Uterus (tissue), 4 donors: Measurements from ENCODE around the gene GJD2. TPM values are rescaled to one million over a fixed set of nuclear protein-coding genes. Genes with fewer than 3 reads are reported as not detected.

ENCODE experiments used
- DNase-seq, 2 donors: peaks; one replicate each; pipeline ENCODE4 v3.0.0-alpha.2; 2019 to 2020
- H3K27ac ChIP-seq, 2 donors: fragments of 200-600 bp; sonication (generic); 1 replicate in 1 of 2; 2 replicates in 1 of 2; pipeline ENCODE4 v1.5.1; 2016 to 2018
- H3K27me3 ChIP-seq, 2 donors: fragments of 200-600 bp; sonication (generic); one replicate each; pipeline ENCODE4 v1.5.1; 2018 to 2019; ENCODE audit warnings: control low read depth in 1 of 2
- H3K36me3 ChIP-seq, 2 donors: fragments of 200-600 bp; sonication (generic); one replicate each; pipeline ENCODE4 v1.5.1; 2019; ENCODE audit warnings: control low read depth in 1 of 2
- H3K4me1 ChIP-seq, 2 donors: fragments of 200-600 bp; sonication (generic); one replicate each; pipeline ENCODE4 v1.5.1; 2018 to 2019; ENCODE audit warnings: control low read depth in 1 of 2
- H3K4me3 ChIP-seq, 2 donors: fragments of 200-600 bp; sonication (generic); 1 replicate in 1 of 2; 2 replicates in 1 of 2; pipeline ENCODE4 v1.5.1; 2018 to 2019; ENCODE audit warnings: mild to moderate bottlenecking in 1 of 2
- H3K9me3 ChIP-seq, 2 donors: fragments of 200-600 bp; sonication (generic); one replicate each; pipeline ENCODE4 v1.5.1; 2019; ENCODE audit warnings: control low read depth in 1 of 2
- CTCF ChIP-seq, 4 experiments: fragments of 200-600 bp in 2 of 4; fragments of 450-650 bp in 2 of 4; sonication (generic) in 2 of 4; IDR thresholded peaks; one replicate each; pipeline ENCODE4 v1.5.1; 2016 to 2019; ENCODE audit warnings: antibody characterized with exemption in 4 of 4, mild to moderate bottlenecking in 2 of 4, moderate library complexity in 1 of 4
- POLR2A ChIP-seq, 2 donors: fragments of 450-650 bp; IDR thresholded peaks; one replicate each; pipeline ENCODE4 v1.6.1; 2016; ENCODE audit warnings: antibody characterized with exemption in 2 of 2, mild to moderate bottlenecking in 1 of 2, moderate library complexity in 1 of 2
- intact Hi-C: fragments of 100-400 bp; cut with DNase I; formaldehyde crosslinking; loops from one replicate; pipeline ENCODE4 v1.15.1; 2023; ENCODE audit warnings: low total_unique reads
- total RNA-seq, 4 donors: library from RNA; depleted of rRNA in 3 of 4; stranded (reverse); fragments of >200 nt in 3 of 4; gene quantifications; one replicate each; pipeline versions ENCODE4 v1.1.0 to v1.2.4, GENCODE V29; 2014 to 2023
- donor health status: DM: yes; HTN: yes; CAD: no.

Gene GJD2
- total RNA-seq, 4 donors from 2014 or later, result 0.14 TPM; not detected in 3

GRCh38 chr15:34721157-34721801 is 33.5 kb downstream of the GJD2 start:
- Histone ChIP-seq H3K27me3 (no peaks in the 10 kb centered on the region), H3K9me3 (no peaks in the 10 kb centered on the region), H3K27ac (no peak overlapping the region), H3K4me1 (no peaks in the 10 kb centered on the region), H3K4me3 (no peak overlapping the region), H3K36me3 (no peaks in the 10 kb centered on the region)
- TF ChIP-seq CTCF (IDR thresholded peaks at IDR 0.05), result no peak
- TF ChIP-seq POLR2A (IDR thresholded peaks at IDR 0.05), result no peak
- no peak for DNase-seq
- intact Hi-C loops, result no loop called here

GRCh38 chr15:34719695-34720094 is 35.1 kb downstream of the GJD2 start:
- no peak for TF ChIP-seq POLR2A (IDR thresholded peaks at IDR 0.05)
- no peak for TF ChIP-seq CTCF (IDR thresholded peaks at IDR 0.05)
- Histone ChIP-seq H3K27ac (no peak overlapping the region), H3K36me3 (no peaks in the 10 kb centered on the region), H3K4me1 (no peaks in the 10 kb centered on the region), H3K9me3 (no peaks in the 10 kb centered on the region), H3K27me3 (no peaks in the 10 kb centered on the region), H3K4me3 (no peak overlapping the region)
- intact Hi-C loops, result no loop called here
- no peak for DNase-seq

GRCh38 chr15:34718681-34719665 is 35.8 kb downstream of the GJD2 start:
- intact Hi-C loops, result no loop called here
- Histone ChIP-seq H3K27ac (no peak overlapping the region), H3K4me3 (no peak overlapping the region), H3K4me1 (no peaks in the 10 kb centered on the region), H3K36me3 (no peaks in the 10 kb centered on the region), H3K27me3 (no peaks in the 10 kb centered on the region), H3K9me3 (no peaks in the 10 kb centered on the region)
- no peak for DNase-seq
- TF ChIP-seq CTCF (IDR thresholded peaks at IDR 0.05), result no peak
- no peak for TF ChIP-seq POLR2A (IDR thresholded peaks at IDR 0.05)

GRCh38 chr15:34717729-34718128 is 37.1 kb downstream of the GJD2 start:
- DNase-seq, result no peak
- Histone ChIP-seq H3K4me3 (no peak overlapping the region), H3K36me3 (no peaks in the 10 kb centered on the region), H3K27ac (no peak overlapping the region), H3K4me1 (no peaks in the 10 kb centered on the region), H3K27me3 (no peaks in the 10 kb centered on the region), H3K9me3 (no peaks in the 10 kb centered on the region)
- intact Hi-C loops, result no loop called here
- no peak for TF ChIP-seq POLR2A (IDR thresholded peaks at IDR 0.05)
- no peak for TF ChIP-seq CTCF (IDR thresholded peaks at IDR 0.05)

GRCh38 chr15:34716111-34716510 is 38.7 kb downstream of the GJD2 start:
- H3K9me3 ChIP-seq, result no peaks in the 10 kb centered on the region
- intact Hi-C loops, result no loop called here
- TF ChIP-seq POLR2A (IDR thresholded peaks at IDR 0.05), result no peak
- TF ChIP-seq CTCF (IDR thresholded peaks at IDR 0.05), result no peak
- H3K4me3 ChIP-seq, result no peak overlapping the region
- no peaks in the 10 kb centered on the region for H3K4me1 ChIP-seq
- H3K36me3 ChIP-seq, result no peaks in the 10 kb centered on the region
- no peak for DNase-seq
- H3K27ac ChIP-seq, result no peak overlapping the region
- no peaks in the 10 kb centered on the region for H3K27me3 ChIP-seq
